ENCODE measurements around the gene KCNJ3.

GRCh38 chr2:154875999-154876398 is 177.5 kb downstream of the KCNJ3 start:
- TF ChIP-seq, protein P1, sequence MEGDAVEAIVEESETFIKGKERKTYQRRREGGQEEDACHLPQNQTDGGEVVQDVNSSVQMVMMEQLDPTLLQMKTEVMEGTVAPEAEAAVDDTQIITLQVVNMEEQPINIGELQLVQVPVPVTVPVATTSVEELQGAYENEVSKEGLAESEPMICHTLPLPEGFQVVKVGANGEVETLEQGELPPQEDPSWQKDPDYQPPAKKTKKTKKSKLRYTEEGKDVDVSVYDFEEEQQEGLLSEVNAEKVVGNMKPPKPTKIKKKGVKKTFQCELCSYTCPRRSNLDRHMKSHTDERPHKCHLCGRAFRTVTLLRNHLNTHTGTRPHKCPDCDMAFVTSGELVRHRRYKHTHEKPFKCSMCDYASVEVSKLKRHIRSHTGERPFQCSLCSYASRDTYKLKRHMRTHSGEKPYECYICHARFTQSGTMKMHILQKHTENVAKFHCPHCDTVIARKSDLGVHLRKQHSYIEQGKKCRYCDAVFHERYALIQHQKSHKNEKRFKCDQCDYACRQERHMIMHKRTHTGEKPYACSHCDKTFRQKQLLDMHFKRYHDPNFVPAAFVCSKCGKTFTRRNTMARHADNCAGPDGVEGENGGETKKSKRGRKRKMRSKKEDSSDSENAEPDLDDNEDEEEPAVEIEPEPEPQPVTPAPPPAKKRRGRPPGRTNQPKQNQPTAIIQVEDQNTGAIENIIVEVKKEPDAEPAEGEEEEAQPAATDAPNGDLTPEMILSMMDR (IDR thresholded peaks at IDR 0.05; ENCODE audit: low read length), result no peak
- TF ChIP-seq EZH2phosphoT487 (IDR thresholded peaks at IDR 0.05; ENCODE audit: low read length) (no peak), EZH2 (optimal IDR thresholded peaks at IDR 0.05; ENCODE audit: low read depth, low read length) (no peak)
